RPMI8226 (cell line): ENCODE data around the gene FAM221A.
A peak's percentile ranks its signal among the peaks of the same experiment; 100 is the strongest.
"Not testable (repeated sequence)": the region's sequence is repeated elsewhere in the genome, so short reads cannot be mapped to it uniquely, and the experiment has no call there.

Source experiments
- DNase-seq: peaks from one replicate; pipeline ENCODE4 v3.0.0-alpha.2; 2015

FAM221A gene

DNA sequence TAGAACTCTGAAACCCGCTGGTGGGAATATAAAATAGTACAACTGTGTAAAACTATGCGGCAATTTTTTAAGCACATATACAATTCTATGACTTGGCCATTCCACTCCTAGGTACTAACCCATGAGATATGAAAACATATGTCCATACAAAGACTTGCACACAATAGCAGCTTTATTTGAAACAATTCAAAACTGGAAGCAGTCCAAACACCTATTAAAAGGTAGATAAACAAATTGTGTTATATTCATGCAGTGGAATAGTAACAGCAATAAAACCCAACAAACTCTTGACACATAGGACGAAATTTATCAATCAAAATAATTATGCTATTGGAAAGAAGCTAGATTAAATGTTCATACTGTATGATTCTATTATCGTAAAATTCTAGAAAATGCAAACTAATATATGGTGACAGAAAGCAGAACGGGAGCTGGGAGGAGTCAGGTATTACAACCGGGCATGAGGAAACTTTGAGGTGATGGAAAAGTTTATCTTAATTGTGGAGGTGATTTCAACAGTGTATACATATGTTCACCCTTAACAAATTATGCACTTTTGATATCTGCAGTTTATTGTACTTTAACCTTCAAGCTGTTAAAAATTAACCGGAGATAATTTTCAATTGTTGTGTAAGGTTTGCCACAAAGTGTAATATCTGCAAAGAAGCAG, 29.2 kb downstream of the FAM221A start:
- no peak for DNase-seq

DNA sequence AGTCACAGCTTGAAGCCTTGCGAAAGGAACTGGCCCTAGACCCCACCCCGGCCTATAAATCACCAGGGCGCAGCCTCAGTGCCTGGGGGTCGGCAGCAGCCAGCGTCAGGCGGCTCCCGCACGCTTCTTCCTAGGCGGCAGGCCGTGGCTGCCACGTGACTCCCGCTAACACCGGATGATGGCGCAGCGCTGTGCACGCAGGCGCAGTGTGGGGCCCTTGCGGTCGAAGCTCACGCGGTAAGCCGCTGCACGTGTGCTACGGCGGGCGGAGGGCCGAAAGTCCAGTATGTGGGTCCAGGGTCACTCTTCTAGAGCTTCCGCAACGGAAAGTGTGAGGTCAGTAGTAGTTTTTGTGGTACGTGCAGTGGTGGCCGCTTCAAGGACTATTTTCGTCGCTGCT, 30.0 kb downstream of the FAM221A start, which contains the start of gene STK31:
Gene STK31, plus strand, starts transcription at position 220 of the 400 bp plus-strand sequence. Its CDS starts 67 bp downstream, at position 287.
- DNase-seq: no peak

DNA sequence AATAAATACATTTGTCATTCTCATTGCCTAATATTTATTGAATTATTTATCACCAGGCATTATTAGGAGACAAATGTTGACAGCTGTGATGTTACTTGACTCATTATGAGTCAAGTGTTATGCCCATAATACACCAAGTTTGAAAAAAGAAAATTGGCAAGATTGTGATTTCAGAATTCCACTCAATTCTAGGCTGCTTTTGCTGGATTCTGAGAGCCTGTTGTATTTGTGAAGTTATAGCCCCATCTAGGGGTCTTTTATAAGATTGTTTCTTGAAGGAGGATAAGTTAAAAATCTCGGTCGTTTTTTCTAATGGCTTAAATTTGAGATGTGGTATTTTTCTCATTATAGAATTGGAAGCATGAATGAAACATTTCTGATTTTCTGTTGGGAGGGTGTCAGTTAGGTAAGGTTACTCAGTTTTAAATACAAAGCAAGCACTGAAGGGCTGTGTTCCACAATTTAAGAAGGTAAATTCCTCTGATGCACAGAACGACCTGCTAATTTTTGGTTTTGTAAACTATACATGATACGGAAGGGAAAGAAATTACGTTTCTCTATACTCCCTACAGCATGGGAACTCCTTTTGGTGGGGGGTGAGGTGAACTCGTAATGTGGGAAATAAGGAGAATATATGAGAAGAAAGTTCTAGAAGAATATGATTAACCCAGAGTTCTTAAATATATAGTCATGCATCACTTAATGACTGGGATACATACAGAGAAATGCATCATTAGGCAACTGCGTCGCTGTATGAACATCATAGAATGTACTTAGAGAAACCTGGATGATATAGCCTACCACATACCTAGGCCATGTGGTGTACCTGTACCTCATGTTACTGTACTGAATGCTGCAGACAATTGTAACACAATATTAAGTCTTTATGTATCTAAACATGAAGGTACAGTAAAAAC, 32.6 kb downstream of the FAM221A start:
- peak; percentile 48 for DNase-seq

- peak; percentile 10 for DNase-seq
These were observed 33.5 kb downstream of the FAM221A start for GRCh38 chr7:23713285-23714149.

DNA sequence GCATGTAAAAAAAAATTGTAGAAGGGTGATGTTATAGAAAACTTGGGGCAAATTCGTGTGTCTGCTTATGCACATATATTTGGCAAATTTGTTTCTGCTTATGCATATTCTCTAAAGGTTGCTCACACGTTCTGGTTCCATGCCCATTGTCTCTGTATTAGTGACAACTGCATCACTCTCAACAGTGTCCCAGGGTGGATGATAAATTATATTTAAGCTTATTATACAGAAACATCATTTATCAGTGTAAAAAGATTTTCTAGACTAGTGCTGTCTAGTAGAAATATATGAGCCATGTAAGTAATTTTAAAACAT, 34.1 kb downstream of the FAM221A start:
- DNase-seq: no peak

- no peak for DNase-seq
These were observed 34.6 kb downstream of the FAM221A start for GRCh38 chr7:23714579-23714978.

- DNase-seq: no peak
These were observed 35.1 kb downstream of the FAM221A start for GRCh38 chr7:23715099-23715498.

GRCh38 chr7:23717788-23718187, 37.8 kb downstream of the FAM221A start:
- no peak for DNase-seq

DNA sequence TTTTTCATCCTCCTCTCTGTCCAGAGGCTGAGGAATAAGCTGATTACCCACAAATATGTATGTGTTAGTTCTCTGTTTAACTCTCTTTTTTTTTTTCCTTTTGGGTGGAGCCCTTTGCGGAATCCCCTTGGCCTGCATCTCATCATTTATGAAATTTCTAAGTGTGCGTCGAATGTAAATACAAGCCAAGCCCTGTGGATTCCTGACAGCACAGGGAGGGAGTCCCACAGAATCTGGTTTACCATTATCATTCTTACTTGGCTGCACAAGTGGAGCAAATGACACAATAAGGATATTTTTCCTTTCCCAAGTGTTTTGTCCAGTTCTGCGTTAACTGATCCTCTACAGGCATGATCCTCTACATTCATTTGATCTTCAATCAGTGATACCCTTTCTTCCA, 41.5 kb downstream of the FAM221A start:
- DNase-seq: no peak

GRCh38 chr7:23722587-23723216, 42.7 kb downstream of the FAM221A start:
- DNase-seq: not testable (repeated sequence)

DNA sequence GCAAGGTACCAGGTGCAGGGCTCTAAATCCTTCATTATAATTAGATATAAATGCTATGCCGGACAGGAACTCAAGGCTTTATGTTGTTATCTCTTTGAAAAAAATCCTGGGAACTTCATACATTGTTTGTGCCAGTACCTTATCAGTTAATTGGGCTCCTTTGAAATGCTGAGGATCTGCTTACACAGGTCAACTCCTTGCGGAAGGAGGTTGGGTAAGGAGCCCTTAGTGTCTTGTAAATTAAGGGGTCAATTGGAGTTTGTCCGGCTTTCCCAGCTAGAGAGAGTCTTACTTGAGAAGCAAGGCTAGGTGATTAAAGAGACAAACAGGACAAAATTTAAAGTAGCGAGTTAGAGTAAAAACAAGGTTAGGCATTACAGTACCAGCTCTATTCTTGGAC, 44.1 kb downstream of the FAM221A start:
- not testable (repeated sequence) for DNase-seq

DNA sequence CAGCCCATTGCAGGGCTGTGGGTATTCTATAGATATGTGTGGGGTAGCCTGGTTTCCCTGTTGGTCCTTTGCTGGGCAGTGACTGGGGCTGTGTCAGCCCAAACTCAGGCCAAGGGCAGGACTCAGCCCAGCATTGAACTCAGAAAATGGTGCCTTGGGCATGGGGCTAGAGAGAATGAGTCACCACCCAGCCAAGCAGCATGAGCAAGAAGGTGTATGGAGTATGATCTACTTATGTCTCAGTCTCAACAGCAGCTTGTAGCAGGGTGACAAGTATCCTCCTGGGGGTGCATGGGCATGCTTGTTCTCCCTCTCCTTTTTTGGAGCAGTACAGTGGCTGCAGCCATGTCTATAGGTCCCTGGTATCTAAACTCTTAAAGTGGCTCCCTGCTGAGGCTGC, 62.1 kb downstream of the FAM221A start:
- no peak for DNase-seq

- DNase-seq: no peak
These were observed 63.2 kb downstream of the FAM221A start for GRCh38 chr7:23743226-23743625.

DNA sequence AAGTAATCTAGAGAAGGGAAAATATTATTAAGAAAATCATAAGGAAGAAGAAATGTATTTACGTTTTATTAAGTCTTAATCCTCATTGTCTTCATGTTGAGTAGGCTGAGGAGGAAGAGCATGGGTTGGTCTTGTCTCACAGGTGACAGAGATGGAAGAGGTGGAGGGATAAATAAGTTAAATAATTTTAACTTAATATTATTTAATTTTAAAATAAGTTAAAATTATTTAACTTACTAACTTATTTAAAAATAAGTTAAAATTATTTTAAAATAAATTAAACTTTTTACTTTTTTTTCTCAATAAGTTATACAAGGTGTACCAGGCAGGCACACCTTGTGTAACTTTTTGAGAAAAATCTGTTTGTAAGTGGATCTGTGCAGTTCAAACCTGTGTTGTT, 66.6 kb downstream of the FAM221A start:
- no peak for DNase-seq

- no peak for DNase-seq
These were observed 71.9 kb downstream of the FAM221A start for GRCh38 chr7:23751852-23752251.
